Adrenal gland (tissue), 5 donors: Measurements from ENCODE around the gene ADAMTSL5.

Experiments
- POLR2A ChIP-seq, 2 donors: fragments of 450-650 bp; IDR thresholded peaks; one replicate each; pipeline ENCODE4 v1.6.1; 2017; ENCODE audit warnings: antibody characterized with exemption in 2 of 2, mild to moderate bottlenecking in 2 of 2, moderate library complexity in 1 of 2
- TF ChIP-seq, protein P1 (sequence below), 6 experiments: fragments of 450-650 bp in 4 of 6; fragments of 200-600 bp in 2 of 6; sonication (generic) in 1 of 6; IDR thresholded peaks; 1 replicate in 5 of 6; 2 replicates in 1 of 6; pipeline versions ENCODE4 v1.5.1 to v1.8.0; 2016 to 2021; ENCODE audit warnings: antibody characterized with exemption in 6 of 6, mild to moderate bottlenecking in 2 of 6, moderate library complexity in 1 of 6
- donor health status: DM: no; HTN: no; CAD: no.

DNA sequence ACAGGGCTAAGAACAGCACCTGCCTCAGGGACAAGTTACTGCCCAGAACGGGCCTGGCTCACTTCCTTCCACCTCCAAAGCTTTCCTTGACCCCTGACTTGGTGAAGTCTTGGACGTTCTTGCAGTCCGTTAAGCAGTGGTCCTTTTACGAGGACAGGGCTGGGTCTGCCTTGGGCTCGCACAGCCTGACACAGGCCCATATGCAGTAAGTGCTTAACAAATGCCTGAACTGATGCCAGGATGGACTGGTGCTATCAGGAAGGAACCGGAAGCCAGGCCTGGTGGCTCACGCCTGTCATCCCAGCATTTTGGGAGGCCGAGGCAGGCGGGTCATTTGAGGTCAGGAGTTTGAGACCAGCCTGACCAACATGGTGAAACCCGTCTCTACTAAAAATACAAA, 9.2 kb upstream of the ADAMTSL5 start:
- TF ChIP-seq, protein P1, sequence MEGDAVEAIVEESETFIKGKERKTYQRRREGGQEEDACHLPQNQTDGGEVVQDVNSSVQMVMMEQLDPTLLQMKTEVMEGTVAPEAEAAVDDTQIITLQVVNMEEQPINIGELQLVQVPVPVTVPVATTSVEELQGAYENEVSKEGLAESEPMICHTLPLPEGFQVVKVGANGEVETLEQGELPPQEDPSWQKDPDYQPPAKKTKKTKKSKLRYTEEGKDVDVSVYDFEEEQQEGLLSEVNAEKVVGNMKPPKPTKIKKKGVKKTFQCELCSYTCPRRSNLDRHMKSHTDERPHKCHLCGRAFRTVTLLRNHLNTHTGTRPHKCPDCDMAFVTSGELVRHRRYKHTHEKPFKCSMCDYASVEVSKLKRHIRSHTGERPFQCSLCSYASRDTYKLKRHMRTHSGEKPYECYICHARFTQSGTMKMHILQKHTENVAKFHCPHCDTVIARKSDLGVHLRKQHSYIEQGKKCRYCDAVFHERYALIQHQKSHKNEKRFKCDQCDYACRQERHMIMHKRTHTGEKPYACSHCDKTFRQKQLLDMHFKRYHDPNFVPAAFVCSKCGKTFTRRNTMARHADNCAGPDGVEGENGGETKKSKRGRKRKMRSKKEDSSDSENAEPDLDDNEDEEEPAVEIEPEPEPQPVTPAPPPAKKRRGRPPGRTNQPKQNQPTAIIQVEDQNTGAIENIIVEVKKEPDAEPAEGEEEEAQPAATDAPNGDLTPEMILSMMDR (IDR thresholded peaks at IDR 0.05): no peak
- no peak for TF ChIP-seq POLR2A (IDR thresholded peaks at IDR 0.05)
